GM19351 (cell line): ENCODE measurements around the gene SPECC1.

Experiments used
- ATAC-seq: cut with Tn5 transposase; IDR thresholded peaks from one replicate; pipeline ENCODE4 v1.9.1; 2021; ENCODE audit warnings: mild to moderate bottlenecking, moderate library complexity; ENCODE audit not compliant: unreplicated experiment

Gene SPECC1

GRCh38 chr17:20121359-20122253, 112.4 kb downstream of the SPECC1 start:
- ATAC-seq: no peak

- ATAC-seq: no peak
These were observed 113.2 kb downstream of the SPECC1 start for GRCh38 chr17:20122254-20122879.

- no peak for ATAC-seq
These were observed 114.0 kb downstream of the SPECC1 start for GRCh38 chr17:20123209-20123608.

- ATAC-seq: no peak
These were observed 116.6 kb downstream of the SPECC1 start for GRCh38 chr17:20125724-20126123.

- ATAC-seq: no peak
These were observed 118.3 kb downstream of the SPECC1 start for GRCh38 chr17:20127360-20128035.

GRCh38 chr17:20128036-20128667, 119.0 kb downstream of the SPECC1 start:
- ATAC-seq: no peak

GRCh38 chr17:20133517-20133916, 124.4 kb downstream of the SPECC1 start:
- ATAC-seq: no peak

- ATAC-seq: no peak
These were observed 132.2 kb downstream of the SPECC1 start for GRCh38 chr17:20141198-20141972.

GRCh38 chr17:20142268-20142667, 133.1 kb downstream of the SPECC1 start:
- no peak for ATAC-seq

- no peak for ATAC-seq
These were observed 134.6 kb downstream of the SPECC1 start for GRCh38 chr17:20143740-20144139.

GRCh38 chr17:20145567-20145966, 136.4 kb downstream of the SPECC1 start:
- ATAC-seq: no peak

- no peak for ATAC-seq
These were observed 140.1 kb downstream of the SPECC1 start for GRCh38 chr17:20149251-20149650.

- ATAC-seq: no peak
These were observed 142.0 kb downstream of the SPECC1 start for GRCh38 chr17:20151174-20151573.

- no peak for ATAC-seq
These were observed 144.1 kb downstream of the SPECC1 start for GRCh38 chr17:20153231-20153630.

- ATAC-seq: no peak
These were observed 145.3 kb downstream of the SPECC1 start for GRCh38 chr17:20154286-20155000.

GRCh38 chr17:20155258-20156195, 146.4 kb downstream of the SPECC1 start:
- ATAC-seq: peak; percentile 93

GRCh38 chr17:20156196-20157000, 147.2 kb downstream of the SPECC1 start:
- peak; percentile 24 for ATAC-seq

- no peak for ATAC-seq
These were observed 147.8 kb downstream of the SPECC1 start for GRCh38 chr17:20157001-20157310.
